ENCODE measurements around the gene ASIC5.
"Not testable (repeated sequence)": the region's sequence is repeated elsewhere in the genome, so short reads cannot be mapped to it uniquely, and the experiment has no call there.

The ASIC5 gene

DNA sequence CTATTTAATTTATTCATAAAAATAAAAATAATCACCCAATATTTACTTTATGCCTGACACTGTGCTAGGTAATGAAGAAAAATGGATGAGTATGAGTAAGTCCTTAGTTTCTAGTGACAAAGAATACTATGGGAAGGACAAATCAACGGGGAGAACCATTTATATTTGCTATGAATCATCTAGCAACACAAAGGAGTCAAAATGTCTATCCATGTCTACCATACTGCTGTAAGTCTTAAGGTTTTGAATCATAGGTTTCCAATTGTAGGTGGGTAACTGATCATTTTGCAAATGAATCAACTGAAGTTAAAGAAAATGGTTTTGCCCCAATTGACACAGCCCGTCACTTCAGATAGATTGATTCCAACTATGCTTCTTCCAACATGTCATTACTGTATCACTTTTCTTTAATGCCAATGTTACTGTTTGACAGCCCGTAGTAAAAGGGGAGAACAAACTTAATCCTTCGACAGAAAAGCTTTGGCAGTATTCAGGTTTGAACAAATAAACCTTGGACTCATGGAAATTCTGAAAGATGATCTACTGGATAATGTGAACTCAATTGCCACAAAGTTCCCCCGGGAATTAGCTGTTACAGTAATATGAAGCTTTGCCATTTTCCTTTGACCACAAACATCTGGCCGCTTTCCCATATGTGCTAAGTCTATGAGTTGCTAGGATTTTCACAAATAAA lies 40.6 kb upstream of the ASIC5 start:
- TF ChIP-seq, protein P1, sequence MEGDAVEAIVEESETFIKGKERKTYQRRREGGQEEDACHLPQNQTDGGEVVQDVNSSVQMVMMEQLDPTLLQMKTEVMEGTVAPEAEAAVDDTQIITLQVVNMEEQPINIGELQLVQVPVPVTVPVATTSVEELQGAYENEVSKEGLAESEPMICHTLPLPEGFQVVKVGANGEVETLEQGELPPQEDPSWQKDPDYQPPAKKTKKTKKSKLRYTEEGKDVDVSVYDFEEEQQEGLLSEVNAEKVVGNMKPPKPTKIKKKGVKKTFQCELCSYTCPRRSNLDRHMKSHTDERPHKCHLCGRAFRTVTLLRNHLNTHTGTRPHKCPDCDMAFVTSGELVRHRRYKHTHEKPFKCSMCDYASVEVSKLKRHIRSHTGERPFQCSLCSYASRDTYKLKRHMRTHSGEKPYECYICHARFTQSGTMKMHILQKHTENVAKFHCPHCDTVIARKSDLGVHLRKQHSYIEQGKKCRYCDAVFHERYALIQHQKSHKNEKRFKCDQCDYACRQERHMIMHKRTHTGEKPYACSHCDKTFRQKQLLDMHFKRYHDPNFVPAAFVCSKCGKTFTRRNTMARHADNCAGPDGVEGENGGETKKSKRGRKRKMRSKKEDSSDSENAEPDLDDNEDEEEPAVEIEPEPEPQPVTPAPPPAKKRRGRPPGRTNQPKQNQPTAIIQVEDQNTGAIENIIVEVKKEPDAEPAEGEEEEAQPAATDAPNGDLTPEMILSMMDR (IDR thresholded peaks at IDR 0.05; ENCODE audit: control extremely low read depth, extremely low read depth, low read depth, missing control alignments), result no peak
- POLR2A ChIA-PET, result no interaction called here
- CTCF ChIA-PET, result no interaction called here
- DNase-seq (ENCODE audit: extremely low spot score), result no peak

DNA sequence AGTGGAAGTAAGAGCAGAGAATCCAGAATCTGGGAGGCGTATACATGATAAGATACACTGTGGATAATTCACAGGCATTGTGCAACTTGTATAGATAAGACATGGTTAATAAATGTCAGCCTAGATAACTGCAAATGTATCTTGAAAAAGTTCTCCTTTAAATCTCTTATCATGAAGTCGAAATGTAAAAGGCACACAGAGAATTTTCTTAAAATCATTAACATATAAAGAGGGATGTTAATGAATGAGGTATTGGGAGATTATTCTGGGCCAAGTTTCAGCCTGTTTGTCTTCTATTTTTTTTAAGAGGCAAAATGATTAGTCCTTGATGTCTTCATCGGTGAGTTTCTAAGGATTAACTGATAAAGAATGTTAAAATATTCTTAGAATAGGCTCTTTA lies 38.3 kb upstream of the ASIC5 start:
- DNase-seq (ENCODE audit: extremely low spot score), result no peak
- POLR2A ChIA-PET, result no interaction called here
- CTCF ChIA-PET, result no interaction called here
- TF ChIP-seq, protein P1 (IDR thresholded peaks at IDR 0.05; ENCODE audit: control extremely low read depth, extremely low read depth, low read depth, missing control alignments), result no peak

DNA sequence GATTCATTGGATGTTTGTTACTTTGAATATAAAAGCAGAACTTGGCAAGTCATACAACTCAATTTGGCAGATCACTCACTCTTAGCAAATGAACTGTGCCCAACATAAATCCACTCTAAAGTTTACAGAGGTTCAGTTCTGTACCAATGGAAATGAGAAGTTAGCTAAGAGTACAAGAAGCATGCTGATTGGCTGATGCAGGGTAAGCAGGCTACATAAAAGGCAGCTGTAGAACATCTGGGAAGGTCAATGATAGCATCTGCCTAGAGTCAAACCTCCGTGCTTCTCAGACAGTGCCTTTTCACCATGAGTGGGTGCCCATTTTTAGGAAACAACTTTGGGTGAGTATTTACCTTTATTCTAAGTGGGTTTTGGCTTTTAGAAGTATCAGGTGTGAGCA lies 37.4 kb upstream of the ASIC5 start, which contains the start of gene TDO2:
TDO2 (plus strand) TSS at position 244 of the 400 bp plus-strand sequence; CDS start at position 307, 63 bp downstream.
- ChIA-PET CTCF (interaction anchor here (1.2 kb wide), 1 partner anchor 14 kb away, joined by 3 read pairs; no protein-coding TSS in a partner anchor), POLR2A (no interaction called here)
- no peak for DNase-seq (ENCODE audit: extremely low spot score)
- TF ChIP-seq, protein P1 (IDR thresholded peaks at IDR 0.05; ENCODE audit: control extremely low read depth, extremely low read depth, low read depth, missing control alignments), result no peak

- DNase-seq (ENCODE audit: extremely low spot score), result no peak
- POLR2A ChIA-PET, result no interaction called here
- TF ChIP-seq, protein P1 (IDR thresholded peaks at IDR 0.05; ENCODE audit: control extremely low read depth, extremely low read depth, low read depth, missing control alignments), result no peak
- CTCF ChIA-PET, result interaction anchor here (1.3 kb wide), 1 partner anchor 20 kb away, joined by 3 read pairs; no protein-coding TSS in a partner anchor
Observed at GRCh38 chr4:155901013-155901412, 34.9 kb upstream of the ASIC5 start.

GRCh38 chr4:155900381-155900780 lies 34.3 kb upstream of the ASIC5 start:
- ChIA-PET CTCF (interaction anchor here (1.3 kb wide), 1 partner anchor 21 kb away, joined by 3 read pairs; no protein-coding TSS in a partner anchor), POLR2A (no interaction called here)
- TF ChIP-seq, protein P1 (IDR thresholded peaks at IDR 0.05; ENCODE audit: control extremely low read depth, extremely low read depth, low read depth, missing control alignments), result no peak
- DNase-seq (ENCODE audit: extremely low spot score), result no peak

GRCh38 chr4:155899891-155900290 lies 33.8 kb upstream of the ASIC5 start:
- no peak for DNase-seq (ENCODE audit: extremely low spot score)
- ChIA-PET POLR2A (no interaction called here), CTCF (interaction anchor here (1.3 kb wide), 1 partner anchor 21 kb away, joined by 3 read pairs; no protein-coding TSS in a partner anchor)
- TF ChIP-seq, protein P1 (IDR thresholded peaks at IDR 0.05; ENCODE audit: control extremely low read depth, extremely low read depth, low read depth, missing control alignments), result no peak

DNA sequence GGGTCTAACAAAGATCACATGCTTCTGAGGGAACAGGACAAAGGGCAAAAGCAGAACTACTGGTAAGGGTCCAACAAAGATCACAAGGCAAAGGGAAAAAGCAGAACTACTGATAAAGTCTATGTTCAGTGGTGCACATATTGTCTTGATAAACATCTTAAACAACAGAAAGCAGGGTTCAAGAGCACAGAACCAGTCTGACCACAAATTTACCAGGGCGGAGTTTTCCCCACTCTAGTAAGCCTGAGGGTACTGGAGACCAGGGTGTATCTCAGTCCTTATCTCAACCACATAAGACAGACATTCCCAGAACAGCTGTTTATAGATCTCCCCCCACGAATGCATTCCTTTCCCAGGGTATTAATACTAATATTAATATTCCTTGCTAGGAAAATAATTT lies 32.3 kb upstream of the ASIC5 start:
- POLR2A ChIA-PET; DNase-seq (ENCODE audit: extremely low spot score); CTCF ChIA-PET: not testable (repeated sequence)
